Endothelial cell of umbilical vein (primary cell): Measurements from ENCODE around the gene HOXC12. TPM values are rescaled to one million over a fixed set of nuclear protein-coding genes. Genes with fewer than 3 reads are reported as not detected.

Experiments used
- BruUV-seq: library from RNA; stranded (reverse); fragments of 400-500 nt; replicated peaks from 2 replicates; lab custom pipeline; 2021; lab: Mats Ljungman, UMichigan
- CTCF ChIA-PET: fragments of 300-600, 350-600 bp; sonication (Branson Sonifier 250); formaldehyde crosslinking; loops from one replicate; lab custom pipeline; 2021; ENCODE audit warnings: antibody characterized with exemption, inconsistent platforms; lab: Charles Lee
- POLR2A ChIA-PET: fragments of 300-600, 350-600 bp; sonication (Branson Sonifier 250); formaldehyde crosslinking; loops from one replicate; lab custom pipeline; 2021; ENCODE audit warnings: antibody characterized with exemption, inconsistent platforms; lab: Charles Lee
- DNase-seq: peaks from one replicate; pipeline ENCODE4 v3.0.0-alpha.2; 2011; ENCODE audit warnings: low read depth, low spot score
- FAIRE-seq: peaks from 2 replicates; lab custom pipeline; 2011; peaks lifted over from hg19 to GRCh38; lab: Jason Lieb, UNC
- H2AFZ ChIP-seq: 2 replicates; pipeline ENCODE4 v1.6.0; 2012; ENCODE audit warnings: low read depth, low read length, control low read depth, inconsistent platforms
- H3K27ac ChIP-seq: 2 replicates; pipeline ENCODE4 v1.5.1; 2011; ENCODE audit warnings: low read depth, mild to moderate bottlenecking, control low read depth, low read length, moderate library complexity; ENCODE audit not compliant: insufficient read depth
- H3K27me3 ChIP-seq, 2 experiments: 2 replicates each; pipeline versions ENCODE4 v1.6.0 to v1.6.1; 2011; ENCODE audit warnings: low read length in 2 of 2, mixed read lengths in 1 of 2; ENCODE audit not compliant: control insufficient read depth in 2 of 2, insufficient read depth in 2 of 2
- H3K36me3 ChIP-seq, 2 experiments: 2 replicates in 1 of 2; 3 replicates in 1 of 2; pipeline ENCODE4 v1.5.1; 2011; ENCODE audit warnings: low read length in 2 of 2, mild to moderate bottlenecking in 1 of 2, moderate library complexity in 1 of 2; ENCODE audit not compliant: control insufficient read depth in 2 of 2, insufficient read depth in 2 of 2; ENCODE audit errors: extremely low read depth in 1 of 2
- H3K4me1 ChIP-seq: 3 replicates; pipeline ENCODE4 v1.5.1; 2011; ENCODE audit warnings: mild to moderate bottlenecking, low read length; ENCODE audit not compliant: control insufficient read depth, insufficient read depth; ENCODE audit errors: extremely low read depth
- H3K4me2 ChIP-seq: 2 replicates; pipeline ENCODE4 v1.6.1; 2011; ENCODE audit warnings: low read length, control low read depth, mixed read lengths; ENCODE audit not compliant: insufficient read depth
- H3K4me3 ChIP-seq, 3 experiments: fragments of 200-600 bp in 1 of 3; sonication (generic), shearing (Covaris generic) in 1 of 3; replicated peaks in 1 of 3; 2 replicates each; pipeline ENCODE4 v1.5.1; 2011 to 2016; ENCODE audit warnings: control low read depth in 3 of 3, low read length in 3 of 3, mild to moderate bottlenecking in 2 of 3, inconsistent platforms in 1 of 3, low read depth in 1 of 3, moderate library complexity in 1 of 3; ENCODE audit not compliant: insufficient read depth in 1 of 3
- H3K79me2 ChIP-seq: 2 replicates; pipeline ENCODE4 v1.6.0; 2012; ENCODE audit warnings: low read length, inconsistent platforms; ENCODE audit not compliant: control insufficient read depth, insufficient read depth
- H3K9ac ChIP-seq: replicated peaks from 2 replicates; pipeline ENCODE3; 2011; ENCODE audit warnings: low read length, control low read depth; ENCODE audit not compliant: insufficient read depth; ENCODE audit errors: extremely low read depth
- H3K9me1 ChIP-seq: replicated peaks from 3 replicates; pipeline ENCODE4 v1.6.0; 2011; ENCODE audit warnings: mild to moderate bottlenecking, low read length; ENCODE audit not compliant: control insufficient read depth, insufficient read depth; ENCODE audit errors: extremely low read depth
- H3K9me3 ChIP-seq: replicated peaks from 2 replicates; pipeline ENCODE4 v1.5.1; 2012; ENCODE audit warnings: low read length, inconsistent platforms; ENCODE audit not compliant: control insufficient read depth, insufficient read depth
- H4K20me1 ChIP-seq: replicated peaks from 2 replicates; pipeline ENCODE3; 2011; ENCODE audit warnings: mild to moderate bottlenecking, low read length; ENCODE audit not compliant: control insufficient read depth, insufficient read depth; ENCODE audit errors: extremely low read depth
- CTCF ChIP-seq, 2 donors: IDR thresholded peaks; 1 replicate in 1 of 2; 2 replicates in 1 of 2; pipeline ENCODE4 v1.5.1; 2011; ENCODE audit warnings: low read length in 2 of 2, mild to moderate bottlenecking in 2 of 2, moderate library complexity in 2 of 2, control low read depth in 1 of 2, inconsistent platforms in 1 of 2, low read depth in 1 of 2; ENCODE audit not compliant: insufficient read depth in 1 of 2; ENCODE audit errors: extremely low read depth in 1 of 2
- EZH2 ChIP-seq: IDR thresholded peaks from 2 replicates; pipeline ENCODE4 v1.6.1; 2012; ENCODE audit warnings: borderline replicate concordance, low read depth, mild to moderate bottlenecking, moderate library complexity, low read length, inconsistent platforms; ENCODE audit not compliant: severe bottlenecking
- FOS ChIP-seq: IDR thresholded peaks from 2 replicates; pipeline ENCODE4 v1.6.1; 2011; ENCODE audit warnings: mild to moderate bottlenecking, low read length, moderate library complexity, borderline replicate concordance; ENCODE audit not compliant: insufficient read depth
- GATA2 ChIP-seq: IDR thresholded peaks from 2 replicates; pipeline ENCODE4 v1.7.0; 2011; ENCODE audit warnings: low read depth, mild to moderate bottlenecking, moderate library complexity, mixed read lengths, low read length; ENCODE audit not compliant: insufficient read length, insufficient read depth
- JUN ChIP-seq: IDR thresholded peaks from 2 replicates; pipeline ENCODE4 v1.6.1; 2011; ENCODE audit warnings: borderline replicate concordance, low read depth; ENCODE audit not compliant: insufficient read length, insufficient read depth
- MYC ChIP-seq: IDR thresholded peaks from one replicate; pipeline ENCODE4 v1.6.1; 2011; ENCODE audit warnings: mild to moderate bottlenecking, low read depth, low read length
- POLR2A ChIP-seq: IDR thresholded peaks from 2 replicates; pipeline ENCODE4 v1.6.1; 2012; ENCODE audit warnings: low read depth, mild to moderate bottlenecking, control low read depth, low read length
- POLR2AphosphoS5 ChIP-seq: IDR thresholded peaks from 2 replicates; pipeline ENCODE4 v1.6.1; 2012; ENCODE audit warnings: low read depth, mild to moderate bottlenecking, control low read depth, low read length, moderate library complexity; ENCODE audit not compliant: insufficient read depth
- dilution Hi-C: fragments of 300-500 bp; cut with MboI; formaldehyde crosslinking; loops from one replicate; pipeline ENCODE4 v1.15.0; 2019; ENCODE audit warnings: low sequenced_read_pairs; ENCODE audit not compliant: extremely low pct_ligation_motif_present
- intact Hi-C: fragments of 100-400 bp; cut with micrococcal nuclease; formaldehyde crosslinking; loops from one replicate; pipeline ENCODE4 v1.10.0; 2022
- polyA plus RNA-seq, 4 experiments: library from polyadenylated mRNA; depleted of rRNA in 3 of 4; stranded (reverse) in 3 of 4; unstranded in 1 of 4; fragments of >200 nt; gene quantifications; 2 replicates each; pipeline versions ENCODE4 v1.2.1 to v1.2.3, GENCODE V29; 2011 to 2012; ENCODE audit warnings: missing spikeins in 1 of 4
- total RNA-seq: library from RNA; stranded (reverse); gene quantifications from 2 replicates; pipeline ENCODE4 v1.2.3, GENCODE V29; 2021
- TF ChIP-seq, protein P1 (sequence below): IDR thresholded peaks from 2 replicates; pipeline ENCODE4 v1.6.1; 2011; ENCODE audit not compliant: insufficient read depth, insufficient read length

HOXC12 gene
- total and polyA plus RNA-seq, 2 donors (not counting 3 experiments of a cell fraction or from before 2014, with no cell fraction given): not detected

GRCh38 chr12:53956914-53957536, 2.3 kb downstream of the HOXC12 start:
- Histone ChIP-seq H3K9ac (no peak overlapping the region), H4K20me1 (no peaks in the 10 kb centered on the region), H3K4me3 (no peak overlapping the region), H3K4me1 (no peaks in the 10 kb centered on the region), H3K79me2 (no peaks in the 10 kb centered on the region), H3K4me2 (no peak overlapping the region), H3K9me3 (no peaks in the 10 kb centered on the region), H3K9me1 (no peaks in the 10 kb centered on the region), H3K36me3 (no peaks in the 10 kb centered on the region), H3K27me3 (peaks cover 88 to 98% of the 10 kb centered on the region in 2 experiments), H3K27ac (no peak overlapping the region), H2AFZ (no peak overlapping the region)
- DNase-seq: no peak
- CTCF ChIA-PET: no interaction called here
- intact Hi-C loops (no loop called here), dilution Hi-C loops (no loop called here)
- TF ChIP-seq GATA2 (no peak), EZH2 (no peak), POLR2AphosphoS5 (no peak), POLR2A (no peak), JUN (no peak), MYC (no peak), CTCF (IDR thresholded peaks at IDR 0.05; ENCODE audit: extremely low read depth in 1 of 2, insufficient read depth in 1 of 2, low read depth in 1 of 2, low read length in 2 of 2) (no peak), FOS (no peak)
- TF ChIP-seq, protein P1, sequence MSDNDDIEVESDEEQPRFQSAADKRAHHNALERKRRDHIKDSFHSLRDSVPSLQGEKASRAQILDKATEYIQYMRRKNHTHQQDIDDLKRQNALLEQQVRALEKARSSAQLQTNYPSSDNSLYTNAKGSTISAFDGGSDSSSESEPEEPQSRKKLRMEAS: no peak
- BruUV-seq: no TSS peak
- no peak for FAIRE-seq
- POLR2A ChIA-PET: no interaction called here
